H1 (cell line): ENCODE results near the gene TMEM125. TPM values are rescaled to one million over a fixed set of nuclear protein-coding genes. Genes with fewer than 3 reads are reported as not detected.

Experiments used
- ATF2 ChIP-seq: IDR thresholded peaks from 2 replicates; pipeline ENCODE4 v1.6.1; 2012; ENCODE audit warnings: low read length, inconsistent platforms
- CTCF ChIP-seq, 3 experiments: IDR thresholded peaks; 1 replicate in 2 of 3; 2 replicates in 1 of 3; pipeline versions ENCODE4 v1.5.1 to v1.6.1; 2011; ENCODE audit warnings: low read length in 3 of 3, mild to moderate bottlenecking in 3 of 3, inconsistent platforms in 2 of 3, low read depth in 1 of 3, moderate library complexity in 1 of 3; ENCODE audit not compliant: insufficient read depth in 1 of 3; ENCODE audit errors: control extremely low read depth in 1 of 3
- E2F6 ChIP-seq: IDR thresholded peaks from 2 replicates; pipeline ENCODE4 v1.6.1; 2012; ENCODE audit warnings: inconsistent platforms
- POU5F1 ChIP-seq: IDR thresholded peaks from 2 replicates; pipeline ENCODE4 v1.6.1; 2011; ENCODE audit warnings: low read depth, mild to moderate bottlenecking, low read length, moderate library complexity
- SP1 ChIP-seq: IDR thresholded peaks from 2 replicates; pipeline ENCODE4 v1.6.1; 2011; ENCODE audit warnings: low read depth, low read length
- ZNF274 ChIP-seq: IDR thresholded peaks from 2 replicates; pipeline ENCODE4 v1.7.0; 2012; ENCODE audit warnings: low read length, borderline replicate concordance; ENCODE audit errors: extremely low read depth
- polyA plus RNA-seq, 7 experiments: library from polyadenylated mRNA; depleted of rRNA in 3 of 7; stranded (reverse) in 5 of 7; unstranded in 2 of 7; fragments of >200 nt in 5 of 7; fragments of 200-250 nt in 2 of 7; gene quantifications; 1 replicate in 5 of 7; 2 replicates in 1 of 7; 4 replicates in 1 of 7; pipeline versions ENCODE4 v1.2.1 to v1.2.3, GENCODE V29; 2011 to 2013; ENCODE audit warnings: missing spikeins in 2 of 7, mixed read lengths in 2 of 7
- total RNA-seq: library from RNA; stranded (reverse); fragmentation: NEBNext Ultra II Directional; extraction: Animal tissue kit (Norgen Biotek cat#: 25700); gene quantifications from 2 replicates; pipeline ENCODE4 v1.2.1, GENCODE V29; 2021

Gene TMEM125
- total and polyA plus RNA-seq, 2 of the 8 experiments (the other 6 are each of a cell fraction or from before 2014, with no cell fraction given), result 26.5 to 46.7 TPM

- no peak for TF ChIP-seq POU5F1
- TF ChIP-seq ATF2, result no peak
- no peak for TF ChIP-seq ZNF274
- TF ChIP-seq SP1, result no peak
- no peak for TF ChIP-seq E2F6
- TF ChIP-seq CTCF (IDR thresholded peaks at IDR 0.05; ENCODE audit: control extremely low read depth in 1 of 3, insufficient read depth in 1 of 3, low read depth in 1 of 3, low read length in 3 of 3), result no peak
Observed at GRCh38 chr1:43272161-43272560, 2.4 kb downstream of the TMEM125 start (continued).
